Measurements from ENCODE around the gene TRMT6. TPM values are rescaled to one million over a fixed set of nuclear protein-coding genes. Genes with fewer than 3 reads are reported as not detected.

The TRMT6 gene
- total and polyA plus RNA-seq, 2 donors = 14.8 to 18.9 TPM

DNA sequence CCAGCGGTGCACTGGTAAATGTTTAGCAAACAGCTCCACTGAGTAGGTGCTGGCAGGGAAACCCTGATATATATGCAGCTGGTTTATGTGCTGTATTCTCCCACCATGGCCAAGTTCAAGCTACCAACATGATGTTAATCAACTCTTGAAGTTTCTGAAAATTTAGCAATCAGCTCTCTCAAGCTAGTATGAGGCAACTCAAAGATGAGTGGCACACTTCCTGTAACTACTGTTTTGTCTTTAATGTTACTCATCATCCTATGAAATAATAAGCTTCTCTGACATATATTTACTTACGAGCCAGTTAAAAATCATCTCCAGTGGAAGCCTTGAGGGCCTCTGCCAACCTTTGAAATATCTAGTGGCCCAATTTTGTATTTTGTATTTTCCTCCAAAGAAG, 54.7 kb downstream of the TRMT6 start:
- 95% methylated on average over 2 of the region's 2 CpGs for WGBS
- no peaks in the 10 kb centered on the region for H3K9me3 ChIP-seq (ENCODE audit: control insufficient read depth in 2 of 2, insufficient read depth in 1 of 2, low read length in 1 of 2)

GRCh38 chr20:5893621-5894020, 56.7 kb downstream of the TRMT6 start:
- H3K27me3 ChIP-seq (ENCODE audit: control insufficient read depth in 2 of 2, insufficient read depth in 1 of 2, low read length in 1 of 2) = no peaks in the 10 kb centered on the region
- H3K4me3 ChIP-seq (ENCODE audit: low read length in 2 of 2) = no peak overlapping the region
- no peak overlapping the region for H3K27ac ChIP-seq (ENCODE audit: low read depth in 1 of 2, low read length in 1 of 2)
- H3K9me3 ChIP-seq (ENCODE audit: control insufficient read depth in 2 of 2, insufficient read depth in 1 of 2, low read length in 1 of 2) = no peaks in the 10 kb centered on the region
- WGBS = 97% methylated on average over 2 of the region's 2 CpGs
- no peak for DNase-seq (ENCODE audit: low read depth in 6 of 9, low spot score in 9 of 9)
- H3K36me3 ChIP-seq (ENCODE audit: control insufficient read depth in 2 of 2, insufficient read depth in 2 of 2, low read length in 1 of 2) = no peaks in the 10 kb centered on the region
- H3K4me1 ChIP-seq (ENCODE audit: control insufficient read depth in 2 of 2, insufficient read depth in 2 of 2, low read length in 2 of 2) = no peaks in the 10 kb centered on the region

More for the DNA sequence above, 54.7 kb downstream of the TRMT6 start:
- H3K27ac ChIP-seq (ENCODE audit: low read depth in 1 of 2, low read length in 1 of 2) = no peak overlapping the region
- no peak overlapping the region for H3K4me3 ChIP-seq (ENCODE audit: low read length in 2 of 2)
- no peak for DNase-seq (ENCODE audit: low read depth in 6 of 9, low spot score in 9 of 9)
- no peaks in the 10 kb centered on the region for H3K36me3 ChIP-seq (ENCODE audit: control insufficient read depth in 2 of 2, insufficient read depth in 2 of 2, low read length in 1 of 2)
- H3K27me3 ChIP-seq (ENCODE audit: control insufficient read depth in 2 of 2, insufficient read depth in 1 of 2, low read length in 1 of 2) = no peaks in the 10 kb centered on the region
- H3K4me1 ChIP-seq (ENCODE audit: control insufficient read depth in 2 of 2, insufficient read depth in 2 of 2, low read length in 2 of 2) = no peaks in the 10 kb centered on the region

DNA sequence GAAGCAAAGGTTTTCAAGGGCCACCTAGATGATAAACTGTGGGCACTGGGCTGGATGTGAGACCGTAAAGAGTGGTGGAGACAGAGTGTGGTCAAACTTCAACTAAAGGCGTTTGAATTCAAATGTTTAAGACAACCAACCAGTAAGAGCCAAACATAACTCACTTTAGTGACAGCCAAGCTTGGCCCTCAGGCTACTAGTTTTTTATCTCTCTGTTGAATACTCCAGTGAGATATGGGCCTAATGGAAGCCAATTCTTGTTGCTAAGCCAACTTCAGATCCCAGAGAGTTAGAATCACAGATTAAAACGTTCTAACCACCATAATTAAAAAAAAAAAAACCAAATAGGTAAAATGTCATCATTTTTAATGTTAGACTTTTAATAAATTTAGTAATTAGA, 57.3 kb downstream of the TRMT6 start:
- no peak overlapping the region for H3K4me3 ChIP-seq (ENCODE audit: low read length in 2 of 2)
- no peaks in the 10 kb centered on the region for H3K27me3 ChIP-seq (ENCODE audit: control insufficient read depth in 2 of 2, insufficient read depth in 1 of 2, low read length in 1 of 2)
- no peaks in the 10 kb centered on the region for H3K9me3 ChIP-seq (ENCODE audit: control insufficient read depth in 2 of 2, insufficient read depth in 1 of 2, low read length in 1 of 2)
- DNase-seq (ENCODE audit: low read depth in 6 of 9, low spot score in 9 of 9) = no peak
- no peaks in the 10 kb centered on the region for H3K36me3 ChIP-seq (ENCODE audit: control insufficient read depth in 2 of 2, insufficient read depth in 2 of 2, low read length in 1 of 2)
- no peak overlapping the region for H3K27ac ChIP-seq (ENCODE audit: low read depth in 1 of 2, low read length in 1 of 2)
- no peaks in the 10 kb centered on the region for H3K4me1 ChIP-seq (ENCODE audit: control insufficient read depth in 2 of 2, insufficient read depth in 2 of 2, low read length in 2 of 2)
- 76% methylated on average over 3 of the region's 3 CpGs for WGBS

DNA sequence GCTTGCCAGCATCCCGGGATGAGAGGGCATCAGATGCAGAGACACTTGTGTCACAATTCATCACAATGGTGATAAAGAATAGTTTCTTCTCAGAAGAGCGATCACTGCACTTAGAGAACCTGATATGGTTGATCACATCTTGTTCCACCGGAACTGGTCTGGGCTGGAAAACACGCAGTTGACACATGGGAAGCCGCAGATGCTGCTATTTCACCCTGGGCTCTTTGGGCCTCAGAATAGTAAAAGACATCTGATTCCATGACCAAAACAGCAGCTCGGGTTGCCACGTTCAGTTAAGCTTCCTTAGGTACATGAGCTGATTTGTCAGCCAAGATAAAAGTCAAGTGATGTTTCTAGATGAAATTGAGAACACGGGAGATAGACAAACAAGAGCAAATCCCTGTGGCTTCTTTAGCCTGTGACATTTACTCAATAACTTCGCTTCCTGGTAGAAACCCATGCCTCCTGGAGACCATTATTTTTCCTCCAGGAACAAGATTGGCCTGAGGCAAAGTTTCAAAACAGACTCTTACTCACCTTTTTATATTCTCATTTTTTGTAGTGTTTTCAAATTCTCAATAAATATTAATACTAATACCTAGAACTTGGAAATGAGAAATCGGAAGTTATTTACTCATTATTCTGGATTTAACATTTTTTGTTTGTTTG, 59.4 kb downstream of the TRMT6 start:
- no peaks in the 10 kb centered on the region for H3K36me3 ChIP-seq (ENCODE audit: control insufficient read depth in 2 of 2, insufficient read depth in 2 of 2, low read length in 1 of 2)
- no peak overlapping the region for H3K27ac ChIP-seq (ENCODE audit: low read depth in 1 of 2, low read length in 1 of 2)
- 88% methylated on average over 10 of the region's 10 CpGs for WGBS
- DNase-seq (ENCODE audit: low read depth in 6 of 9, low spot score in 9 of 9) = no peak
- no peak overlapping the region for H3K4me3 ChIP-seq (ENCODE audit: low read length in 2 of 2)
- H3K27me3 ChIP-seq (ENCODE audit: control insufficient read depth in 2 of 2, insufficient read depth in 1 of 2, low read length in 1 of 2) = no peaks in the 10 kb centered on the region
- no peaks in the 10 kb centered on the region for H3K4me1 ChIP-seq (ENCODE audit: control insufficient read depth in 2 of 2, insufficient read depth in 2 of 2, low read length in 2 of 2)
- H3K9me3 ChIP-seq (ENCODE audit: control insufficient read depth in 2 of 2, insufficient read depth in 1 of 2, low read length in 1 of 2) = no peaks in the 10 kb centered on the region

DNA sequence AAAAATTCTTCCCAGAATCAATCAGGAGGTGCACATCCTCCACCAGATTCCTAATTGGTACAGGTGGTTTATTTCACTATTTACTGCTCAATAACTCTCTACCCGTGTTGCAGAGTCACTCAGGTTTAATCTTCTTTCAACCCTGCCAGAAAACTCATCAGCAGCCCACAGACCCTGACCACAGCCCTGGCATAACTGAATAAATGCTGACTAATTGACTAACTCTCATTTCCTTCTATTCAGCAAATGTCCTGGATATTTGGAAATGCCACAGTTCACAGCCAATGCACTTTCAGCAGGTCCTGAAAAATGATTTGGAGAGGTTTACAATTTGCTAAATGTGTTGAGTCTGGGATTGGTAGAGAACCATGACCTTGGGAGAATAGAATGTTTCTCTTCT, 62.3 kb downstream of the TRMT6 start:
- Histone ChIP-seq H3K27ac (ENCODE audit: low read depth in 1 of 2, low read length in 1 of 2) (no peak overlapping the region), H3K27me3 (ENCODE audit: control insufficient read depth in 2 of 2, insufficient read depth in 1 of 2, low read length in 1 of 2) (no peaks in the 10 kb centered on the region), H3K4me3 (ENCODE audit: low read length in 2 of 2) (no peak overlapping the region), H3K36me3 (ENCODE audit: control insufficient read depth in 2 of 2, insufficient read depth in 2 of 2, low read length in 1 of 2) (no peaks in the 10 kb centered on the region), H3K9me3 (ENCODE audit: control insufficient read depth in 2 of 2, insufficient read depth in 1 of 2, low read length in 1 of 2) (no peaks in the 10 kb centered on the region), H3K4me1 (ENCODE audit: control insufficient read depth in 2 of 2, insufficient read depth in 2 of 2, low read length in 2 of 2) (no peaks in the 10 kb centered on the region)
- DNase-seq (ENCODE audit: low read depth in 6 of 9, low spot score in 9 of 9) = no peak
- WGBS = 11% methylated on average over 1 of the region's 1 CpG

- Histone ChIP-seq H3K9me3 (ENCODE audit: control insufficient read depth in 2 of 2, insufficient read depth in 1 of 2, low read length in 1 of 2) (no peaks in the 10 kb centered on the region), H3K4me3 (ENCODE audit: low read length in 2 of 2) (no peak overlapping the region), H3K27me3 (ENCODE audit: control insufficient read depth in 2 of 2, insufficient read depth in 1 of 2, low read length in 1 of 2) (no peaks in the 10 kb centered on the region), H3K27ac (ENCODE audit: low read depth in 1 of 2, low read length in 1 of 2) (no peak overlapping the region), H3K4me1 (ENCODE audit: control insufficient read depth in 2 of 2, insufficient read depth in 2 of 2, low read length in 2 of 2) (no peaks in the 10 kb centered on the region), H3K36me3 (ENCODE audit: control insufficient read depth in 2 of 2, insufficient read depth in 2 of 2, low read length in 1 of 2) (no peaks in the 10 kb centered on the region)
- 95% methylated on average over 5 of the region's 5 CpGs for WGBS
- no peak for DNase-seq (ENCODE audit: low read depth in 6 of 9, low spot score in 9 of 9)
These were observed 62.9 kb downstream of the TRMT6 start for GRCh38 chr20:5887386-5887785.

Other genes with a start within 250 kb of the TRMT6 start
- 11.2 TPM for gene SHLD1, start 200.1 kb downstream of the TRMT6 start, total RNA-seq
- 16.4 TPM for gene SHLD1, start 200.1 kb downstream of the TRMT6 start, polyA plus RNA-seq
- gene CHGB, start 39.0 kb downstream of the TRMT6 start, total RNA-seq = 1.0 TPM
- gene CHGB, start 39.0 kb downstream of the TRMT6 start, polyA plus RNA-seq = 4.3 TPM
- gene MCM8, start 119 bp upstream of the TRMT6 start, total RNA-seq = 15.4 TPM
- gene MCM8, start 119 bp upstream of the TRMT6 start, polyA plus RNA-seq = 4.9 TPM
- gene CRLS1, start 55.6 kb upstream of the TRMT6 start, total RNA-seq = 47.7 TPM
- 69.1 TPM for gene CRLS1, start 55.6 kb upstream of the TRMT6 start, polyA plus RNA-seq
- gene LRRN4, start 103.5 kb upstream of the TRMT6 start, total RNA-seq = 0.05 TPM
- 0.02 TPM for gene LRRN4, start 103.5 kb upstream of the TRMT6 start, polyA plus RNA-seq
- gene FERMT1, start 172.5 kb upstream of the TRMT6 start, total RNA-seq = 3.7 TPM
- gene FERMT1, start 172.5 kb upstream of the TRMT6 start, polyA plus RNA-seq = 5.8 TPM